Subcutaneous adipose tissue (tissue), 4 donors: ENCODE results near the gene LIMCH1. TPM values are rescaled to one million over a fixed set of nuclear protein-coding genes. Genes with fewer than 3 reads are reported as not detected.

Source experiments
- CTCF ChIP-seq: fragments of 450-650 bp; IDR thresholded peaks from one replicate; pipeline ENCODE4 v1.5.1; 2016; ENCODE audit warnings: low read depth, mild to moderate bottlenecking, control low read depth, antibody characterized with exemption, moderate library complexity
- total RNA-seq, 4 donors: library from RNA; depleted of rRNA; stranded (reverse); fragments of >200 nt; gene quantifications; one replicate each; pipeline ENCODE4 v1.1.0, GENCODE V29; 2016

The LIMCH1 gene
- total RNA-seq, 4 donors from 2014 or later: 25.8 to 47.8 (median 34.6) TPM

GRCh38 chr4:41567186-41567585, 29.2 kb downstream of the LIMCH1 start:
- no peak for TF ChIP-seq CTCF

GRCh38 chr4:41568363-41568762, 30.4 kb downstream of the LIMCH1 start:
- no peak for TF ChIP-seq CTCF

- TF ChIP-seq CTCF: no peak
Measured at GRCh38 chr4:41569961-41570360, 32.0 kb downstream of the LIMCH1 start.

GRCh38 chr4:41571422-41571821, 33.5 kb downstream of the LIMCH1 start:
- no peak for TF ChIP-seq CTCF

- no peak for TF ChIP-seq CTCF
Measured at GRCh38 chr4:41572516-41572915, 34.6 kb downstream of the LIMCH1 start.

GRCh38 chr4:41572956-41573355, 35.0 kb downstream of the LIMCH1 start:
- no peak for TF ChIP-seq CTCF

- TF ChIP-seq CTCF: no peak
Measured at GRCh38 chr4:41573502-41574001, 35.6 kb downstream of the LIMCH1 start.
